GM12891 (cell line): ENCODE results near the gene SMOC2.

Source experiments
- PAX5 ChIP-seq: IDR thresholded peaks from 2 replicates; pipeline ENCODE4 v1.6.1; 2011; ENCODE audit warnings: low read length, moderate library complexity, mild to moderate bottlenecking; ENCODE audit not compliant: insufficient read depth, severe bottlenecking
- POLR2A ChIP-seq: IDR thresholded peaks from 2 replicates; pipeline ENCODE4 v1.6.1; 2011; ENCODE audit warnings: low read depth, low read length, control low read depth
- POLR2AphosphoS5 ChIP-seq: IDR thresholded peaks from 2 replicates; pipeline ENCODE4 v1.6.1; 2011; ENCODE audit warnings: low read depth, low read length, control low read depth
- POU2F2 ChIP-seq: IDR thresholded peaks from 2 replicates; pipeline ENCODE4 v1.6.1; 2011; ENCODE audit warnings: low read depth, mild to moderate bottlenecking, control low read depth, low read length, moderate library complexity
- SPI1 ChIP-seq: IDR thresholded peaks from 2 replicates; pipeline ENCODE4 v1.6.1; 2011; ENCODE audit warnings: low read depth, low read length, control low read depth
- TAF1 ChIP-seq: IDR thresholded peaks from 2 replicates; pipeline ENCODE4 v1.6.1; 2011; ENCODE audit warnings: low read depth, low read length, control low read depth

DNA sequence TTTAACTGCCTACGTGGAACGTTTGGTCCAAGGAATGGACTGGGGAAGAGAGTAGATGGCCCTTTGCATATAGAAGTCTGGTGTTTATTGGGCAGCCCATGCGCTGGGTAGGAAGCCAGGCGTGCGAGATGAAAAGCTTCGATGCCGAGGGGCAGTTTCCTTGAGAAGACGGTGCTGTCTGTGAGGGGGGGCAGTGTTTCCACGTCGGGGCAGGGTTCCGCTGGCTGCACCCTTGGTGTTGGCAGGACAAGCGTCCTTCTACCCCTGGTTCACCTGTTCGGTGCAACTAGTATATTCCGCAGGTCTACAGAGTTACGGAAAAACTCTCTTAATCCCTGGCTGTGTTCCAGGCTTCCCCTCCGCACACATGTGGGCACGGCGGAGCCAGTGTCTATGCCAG, 88.2 kb downstream of the SMOC2 start:
- TF ChIP-seq POLR2A: no peak
- TF ChIP-seq POLR2AphosphoS5: no peak
- no peak for TF ChIP-seq SPI1
- no peak for TF ChIP-seq PAX5
- TF ChIP-seq POU2F2: no peak
- TF ChIP-seq TAF1: no peak
